Measurements from ENCODE around the gene SLC34A1.
A peak's percentile ranks its signal among the peaks of the same experiment; 100 is the strongest.
"Not testable (repeated sequence)": the region's sequence is repeated elsewhere in the genome, so short reads cannot be mapped to it uniquely, and the experiment has no call there.

The SLC34A1 gene

GRCh38 chr5:177368869-177369644, 15.2 kb upstream of the SLC34A1 start:
- peak; percentile 26 for DNase-seq (ENCODE audit: low read depth)

- no peak for DNase-seq (ENCODE audit: low read depth)
Observed at GRCh38 chr5:177369645-177370440, 14.4 kb upstream of the SLC34A1 start.

DNA sequence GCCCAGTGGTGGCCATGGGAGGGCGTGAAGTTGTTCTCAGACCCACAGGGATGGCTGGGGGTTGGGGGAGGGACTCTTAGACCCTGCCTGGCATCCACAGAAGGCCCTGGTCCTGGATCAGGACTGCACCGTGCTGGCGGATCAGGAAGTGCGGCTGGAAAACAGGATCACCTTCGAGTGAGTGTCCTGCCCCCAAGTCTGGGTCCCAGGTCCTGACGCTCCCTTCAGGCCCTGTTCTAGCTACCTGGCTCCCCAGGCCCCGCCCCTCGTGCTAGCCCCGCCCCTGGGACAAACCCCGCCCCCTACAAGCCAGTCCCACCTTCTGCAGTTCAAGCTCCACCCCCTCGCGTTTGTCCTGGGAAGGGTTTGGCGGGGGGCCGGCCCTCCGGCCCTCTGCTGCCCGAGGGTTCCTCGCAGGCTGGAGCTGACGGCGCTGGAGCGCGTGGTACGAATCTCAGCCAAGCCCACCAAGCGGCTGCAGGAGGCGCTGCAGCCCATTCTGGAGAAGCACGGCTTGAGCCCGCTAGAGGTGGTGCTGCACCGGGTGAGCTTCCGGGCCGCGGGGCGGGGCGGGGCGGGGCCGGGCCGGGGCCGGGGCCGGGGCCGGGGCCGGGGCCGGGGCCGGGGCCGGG, 13.6 kb upstream of the SLC34A1 start:
- peak; percentile 91 for DNase-seq (ENCODE audit: low read depth)

- no peak for DNase-seq (ENCODE audit: low read depth)
Observed at GRCh38 chr5:177371120-177372033, 12.9 kb upstream of the SLC34A1 start.

DNA sequence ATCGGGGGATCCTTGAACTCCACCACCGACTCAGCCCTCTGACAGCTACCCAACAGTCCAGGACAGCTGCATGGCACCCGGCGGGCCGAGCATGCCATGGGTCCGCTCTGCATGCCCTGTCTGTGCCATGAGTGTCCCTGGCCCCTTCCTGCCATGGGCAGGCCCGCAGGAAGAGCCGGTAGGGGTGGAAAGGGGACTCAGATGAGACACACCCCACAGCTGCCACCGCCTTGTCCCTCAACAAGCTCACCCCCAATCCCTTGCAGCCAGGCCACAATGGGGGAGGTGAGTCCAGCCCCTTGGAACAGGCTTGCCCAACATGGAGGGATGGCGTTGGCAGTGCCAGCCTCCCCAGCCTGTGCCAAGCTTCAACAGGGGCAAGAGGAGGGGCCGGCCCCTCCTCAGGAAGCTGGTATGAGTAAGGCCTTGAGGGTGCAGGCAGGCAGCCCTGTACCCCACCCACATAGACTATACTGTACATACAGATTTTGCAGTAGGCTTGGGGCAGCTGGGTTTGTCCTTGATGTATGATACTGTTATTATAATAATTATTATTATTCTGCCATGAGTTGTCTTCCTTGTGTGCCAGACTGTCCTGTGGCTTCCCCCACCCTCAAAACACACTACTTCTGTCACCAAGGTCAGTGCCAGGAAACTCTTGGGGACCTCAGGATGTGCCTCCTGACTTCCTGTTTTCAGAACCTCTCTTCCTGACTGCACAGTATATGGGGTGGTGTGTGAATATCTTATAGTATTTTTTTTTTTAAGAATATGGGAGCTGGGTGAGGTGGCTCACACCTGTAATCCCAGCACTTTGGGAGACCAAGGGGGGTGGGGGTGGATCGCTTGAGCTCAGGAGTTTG, 12.0 kb upstream of the SLC34A1 start:
- DNase-seq (ENCODE audit: low read depth), result no peak

- no peak for DNase-seq (ENCODE audit: low read depth)
Observed at GRCh38 chr5:177372910-177373309, 11.3 kb upstream of the SLC34A1 start.

DNA sequence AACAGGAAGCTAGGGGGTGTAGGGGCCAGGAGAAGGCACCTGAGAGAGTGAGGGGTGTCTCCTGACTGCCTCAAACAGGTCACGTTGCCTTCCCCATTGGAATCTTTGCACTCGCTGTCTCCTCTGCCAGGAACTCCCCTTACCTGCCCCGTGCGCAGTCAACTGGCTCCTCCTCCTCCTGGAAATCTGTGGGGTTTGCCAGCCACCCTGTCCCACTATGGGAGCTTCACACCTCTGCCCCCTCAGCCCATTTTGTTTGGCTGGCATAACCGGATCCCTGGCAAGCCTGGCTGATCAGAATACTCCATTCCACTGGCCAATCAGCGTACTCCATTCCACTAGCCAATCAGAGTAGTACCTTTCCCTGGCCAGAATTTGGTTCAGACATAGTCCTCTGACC, 10.4 kb upstream of the SLC34A1 start:
- DNase-seq (ENCODE audit: low read depth), result no peak

- no peak for DNase-seq (ENCODE audit: low read depth)
Observed at GRCh38 chr5:177374211-177374610, 10.0 kb upstream of the SLC34A1 start.

- not testable (repeated sequence) for DNase-seq (ENCODE audit: low read depth)
Observed at GRCh38 chr5:177375516-177375915, 8.7 kb upstream of the SLC34A1 start.

DNA sequence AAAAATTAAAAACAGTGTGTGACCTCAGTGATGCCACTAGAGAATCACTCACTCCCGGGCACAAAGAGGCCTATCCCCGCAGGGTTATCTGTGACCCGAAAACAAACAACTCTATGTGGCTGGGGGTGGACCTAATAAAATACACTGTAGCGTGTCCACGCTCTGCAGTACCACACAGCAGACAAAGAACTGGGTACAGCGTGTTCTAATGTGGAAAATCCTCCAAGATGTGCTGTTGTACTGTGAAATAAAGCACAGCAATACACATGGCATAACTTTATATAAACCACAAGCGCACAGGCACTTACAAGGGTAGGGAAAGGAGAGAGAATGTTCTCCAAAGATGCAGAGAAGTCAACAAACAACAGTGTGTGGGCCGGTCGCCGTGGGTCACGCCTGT, 8.1 kb upstream of the SLC34A1 start:
- DNase-seq (ENCODE audit: low read depth), result no peak

GRCh38 chr5:177377851-177378776, 6.1 kb upstream of the SLC34A1 start:
- DNase-seq (ENCODE audit: low read depth), result no peak

DNA sequence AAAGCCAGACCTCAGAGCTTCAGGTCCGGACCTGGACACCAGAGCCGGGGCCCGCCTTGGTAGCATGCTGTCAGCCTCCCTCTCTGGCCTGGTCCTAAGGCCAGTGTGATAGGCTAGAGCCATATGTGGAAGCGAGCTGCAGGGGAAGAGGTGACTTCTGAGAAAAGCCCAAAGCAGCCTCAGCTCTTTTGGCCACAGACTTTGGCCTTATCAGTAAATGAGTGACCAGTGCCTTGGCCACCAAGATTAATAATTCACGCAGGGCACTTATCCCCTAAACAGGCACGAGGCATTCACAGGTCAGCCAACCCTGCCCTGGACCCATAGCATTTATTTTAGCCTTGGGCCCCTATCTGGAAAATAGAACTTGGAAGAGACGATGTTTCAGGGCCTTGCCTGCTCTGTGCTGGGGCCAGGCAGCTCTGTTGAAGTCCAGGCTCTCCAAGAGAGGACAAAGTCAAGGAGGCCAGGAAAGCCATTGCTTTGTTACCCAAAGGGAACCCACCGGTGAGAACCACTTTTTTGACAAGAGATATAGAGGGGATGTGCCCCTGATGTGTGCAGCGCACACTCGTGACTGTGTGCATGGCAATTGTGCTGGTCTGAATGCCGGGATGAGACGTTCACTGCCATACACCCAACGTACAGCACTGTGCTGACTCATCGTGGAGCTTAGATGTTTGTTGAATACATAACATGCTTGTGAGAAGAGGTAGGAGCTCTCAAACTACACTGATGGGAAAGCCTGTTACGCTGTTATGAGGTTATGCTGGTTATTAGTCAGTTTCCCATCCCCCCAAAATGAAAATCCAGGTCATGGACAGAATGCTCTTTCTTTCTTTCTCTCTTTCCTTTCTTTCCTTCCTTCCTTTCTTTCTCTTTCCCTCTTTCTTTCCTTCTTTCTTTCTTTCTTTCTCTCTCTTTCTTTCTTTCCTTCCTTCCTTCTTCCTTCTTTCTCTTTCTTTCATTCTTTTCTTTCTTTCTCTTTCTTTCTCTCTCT, 5.0 kb upstream of the SLC34A1 start:
- DNase-seq (ENCODE audit: low read depth), result peak; percentile 98

DNA sequence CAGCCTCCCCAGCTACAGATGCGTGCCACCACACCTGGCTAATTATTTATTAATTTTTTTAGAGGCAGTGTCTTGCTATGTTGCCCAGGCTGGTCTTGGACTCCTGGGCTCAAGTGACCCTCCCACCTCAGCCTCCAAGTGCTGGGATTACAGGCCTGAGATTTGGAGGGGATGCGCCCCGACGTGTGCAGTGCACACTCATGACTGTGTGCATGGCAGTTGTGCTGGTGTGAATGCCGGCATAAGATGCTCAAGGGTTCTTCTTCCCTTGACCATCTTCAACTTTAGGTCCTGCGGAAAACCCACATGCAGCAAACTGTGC, 3.5 kb upstream of the SLC34A1 start:
- DNase-seq (ENCODE audit: low read depth), result no peak

- peak; percentile 22 for DNase-seq (ENCODE audit: low read depth)
Observed at GRCh38 chr5:177382423-177383029, 1.7 kb upstream of the SLC34A1 start.

- DNase-seq (ENCODE audit: low read depth), result no peak
Observed at GRCh38 chr5:177383181-177383580, 1.1 kb upstream of the SLC34A1 start.

DNA sequence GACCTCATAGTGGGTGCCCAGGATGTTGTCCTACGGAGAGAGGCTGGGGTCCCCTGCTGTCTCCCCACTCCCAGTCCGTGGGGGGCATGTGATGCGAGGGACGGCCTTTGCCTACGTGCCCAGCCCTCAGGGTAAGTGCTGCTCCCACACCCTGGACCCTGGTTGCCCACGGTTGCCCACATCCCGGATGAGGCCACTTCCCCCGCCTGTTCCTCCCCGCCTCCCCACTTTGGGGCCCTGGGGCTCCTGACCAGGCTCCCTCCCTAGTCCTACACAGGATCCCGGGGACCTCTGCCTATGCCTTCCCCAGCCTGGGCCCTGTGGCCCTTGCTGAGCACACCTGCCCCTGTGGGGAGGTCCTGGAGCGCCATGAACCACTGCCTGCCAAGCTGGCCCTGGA, 1.5 kb downstream of the SLC34A1 start:
- no peak for DNase-seq (ENCODE audit: low read depth)

- no peak for DNase-seq (ENCODE audit: low read depth)
Observed at GRCh38 chr5:177386542-177386941, 2.3 kb downstream of the SLC34A1 start.

DNA sequence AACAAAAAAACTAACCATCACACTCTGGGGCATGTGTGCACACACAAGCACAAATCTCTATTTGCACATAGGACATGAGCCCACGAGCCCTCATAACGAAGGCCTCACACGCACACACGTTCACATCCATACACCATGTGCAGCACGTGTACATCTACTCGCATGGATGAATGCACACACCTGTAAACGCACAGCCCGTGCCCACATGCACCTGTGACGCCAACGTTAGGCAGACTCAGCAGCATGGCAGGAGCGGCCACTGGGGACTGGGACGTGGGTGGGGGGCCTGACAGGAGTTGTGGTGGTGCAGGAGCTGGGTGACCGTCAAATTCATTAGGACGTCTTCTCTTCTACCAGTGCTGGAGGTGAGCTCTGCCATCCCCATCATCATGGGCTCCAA, 3.2 kb downstream of the SLC34A1 start:
- DNase-seq (ENCODE audit: low read depth), result no peak

Measured in iris pigment epithelial cell (primary cell).